ENCODE results near the gene OTOGL.

The OTOGL gene

GRCh38 chr12:80406253-80406652 is 306.9 kb downstream of the OTOGL start:
- Histone ChIP-seq H4K91ac (ENCODE audit: low read length) (no peak overlapping the region), H2BK120ac (ENCODE audit: low read depth, low read length) (no peak overlapping the region), H2BK15ac (ENCODE audit: low read depth, poor library complexity, severe bottlenecking) (no peak overlapping the region), H2AFZ (ENCODE audit: low read depth, low read length) (no peak overlapping the region), H3K4me1 (ENCODE audit: control insufficient read depth, insufficient read depth, low read depth, low read length) (no peaks in the 10 kb centered on the region), H3K4me2 (ENCODE audit: low read length, poor library complexity, severe bottlenecking) (no peak overlapping the region), H4K8ac (ENCODE audit: low read length) (no peak overlapping the region), H3K27ac (ENCODE audit: low read length, poor library complexity, severe bottlenecking) (no peak overlapping the region), H3K4ac (ENCODE audit: low read depth in 1 of 2, low read length in 2 of 2) (no peak overlapping the region), H3K23ac (ENCODE audit: low read length in 2 of 2) (no peak overlapping the region), H2AK5ac (ENCODE audit: low read length, severe bottlenecking) (no peak overlapping the region), H3K36me3 (ENCODE audit: control insufficient read depth in 1 of 2, insufficient read depth in 2 of 2, low read depth in 1 of 2, low read length in 2 of 2) (no peaks in the 10 kb centered on the region), H2BK12ac (ENCODE audit: low read length in 2 of 2) (no peak overlapping the region), H2BK5ac (ENCODE audit: low read depth, low read length, poor library complexity, severe bottlenecking) (no peak overlapping the region), H3K27me3 (ENCODE audit: control insufficient read depth in 1 of 2, insufficient read depth in 1 of 2, low read length in 2 of 2) (no peaks in the 10 kb centered on the region), H3K79me1 (replicated peaks; ENCODE audit: low read length, poor library complexity, severe bottlenecking) (no peaks in the 10 kb centered on the region), H3K14ac (ENCODE audit: low read length in 2 of 2) (no peak overlapping the region), H3K9me3 (ENCODE audit: control insufficient read depth, low read length) (no peaks in the 10 kb centered on the region), H3K18ac (ENCODE audit: low read depth in 1 of 2, low read length in 2 of 2) (no peak overlapping the region), H3K9ac (ENCODE audit: low read length) (no peak overlapping the region), H3K4me3 (ENCODE audit: insufficient read depth in 1 of 2, low read depth in 1 of 2, low read length in 2 of 2) (no peak overlapping the region)
- no peak for DNase-seq

DNA sequence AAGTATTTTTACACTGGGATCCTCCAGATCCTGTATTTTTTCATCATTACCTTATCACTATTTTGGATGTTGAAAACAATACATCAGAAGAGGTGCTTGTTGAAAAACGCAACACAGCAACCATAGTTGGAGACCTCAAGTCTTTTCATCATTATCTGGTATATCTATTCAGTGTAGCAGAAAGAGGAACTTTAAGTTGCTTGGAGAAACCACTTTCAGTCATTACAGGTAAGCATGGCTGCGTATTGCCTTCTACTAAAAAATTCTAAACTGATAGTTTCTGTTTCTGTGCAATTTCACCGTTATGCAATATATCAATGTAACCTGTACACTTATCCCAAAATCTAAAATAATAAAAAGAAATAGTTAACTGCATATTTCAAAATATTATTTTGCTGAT is 312.4 kb downstream of the OTOGL start:
- Histone ChIP-seq H4K8ac (ENCODE audit: low read length) (no peak overlapping the region), H4K91ac (ENCODE audit: low read length) (no peak overlapping the region), H2AFZ (ENCODE audit: low read depth, low read length) (no peak overlapping the region), H3K4me3 (ENCODE audit: insufficient read depth in 1 of 2, low read depth in 1 of 2, low read length in 2 of 2) (no peak overlapping the region), H3K4me1 (ENCODE audit: control insufficient read depth, insufficient read depth, low read depth, low read length) (no peaks in the 10 kb centered on the region), H3K9me3 (ENCODE audit: control insufficient read depth, low read length) (no peaks in the 10 kb centered on the region), H3K18ac (ENCODE audit: low read depth in 1 of 2, low read length in 2 of 2) (no peak overlapping the region), H2AK5ac (ENCODE audit: low read length, severe bottlenecking) (no peak overlapping the region), H3K23ac (ENCODE audit: low read length in 2 of 2) (no peak overlapping the region), H3K27me3 (ENCODE audit: control insufficient read depth in 1 of 2, insufficient read depth in 1 of 2, low read length in 2 of 2) (no peaks in the 10 kb centered on the region), H2BK5ac (ENCODE audit: low read depth, low read length, poor library complexity, severe bottlenecking) (no peak overlapping the region), H3K79me1 (replicated peaks; ENCODE audit: low read length, poor library complexity, severe bottlenecking) (no peaks in the 10 kb centered on the region), H3K36me3 (ENCODE audit: control insufficient read depth in 1 of 2, insufficient read depth in 2 of 2, low read depth in 1 of 2, low read length in 2 of 2) (no peaks in the 10 kb centered on the region), H3K4me2 (ENCODE audit: low read length, poor library complexity, severe bottlenecking) (no peak overlapping the region), H2BK15ac (ENCODE audit: low read depth, poor library complexity, severe bottlenecking) (no peak overlapping the region), H3K27ac (ENCODE audit: low read length, poor library complexity, severe bottlenecking) (no peak overlapping the region), H3K9ac (ENCODE audit: low read length) (no peak overlapping the region), H3K14ac (ENCODE audit: low read length in 2 of 2) (no peak overlapping the region), H3K4ac (ENCODE audit: low read depth in 1 of 2, low read length in 2 of 2) (no peak overlapping the region), H2BK12ac (ENCODE audit: low read length in 2 of 2) (no peak overlapping the region), H2BK120ac (ENCODE audit: low read depth, low read length) (no peak overlapping the region)
- DNase-seq, result no peak
- WGBS, result 67% methylated on average over 1 of the region's 3 CpGs

GRCh38 chr12:80412343-80412953 is 313.1 kb downstream of the OTOGL start:
- DNase-seq, result peak; percentile 55
- Histone ChIP-seq H4K8ac (ENCODE audit: low read length) (no peak overlapping the region), H4K91ac (ENCODE audit: low read length) (no peak overlapping the region), H2BK15ac (ENCODE audit: low read depth, poor library complexity, severe bottlenecking) (no peak overlapping the region), H3K9me3 (ENCODE audit: control insufficient read depth, low read length) (no peaks in the 10 kb centered on the region), H2BK120ac (ENCODE audit: low read depth, low read length) (no peak overlapping the region), H2AK5ac (ENCODE audit: low read length, severe bottlenecking) (no peak overlapping the region), H3K9ac (ENCODE audit: low read length) (no peak overlapping the region), H3K4me2 (ENCODE audit: low read length, poor library complexity, severe bottlenecking) (no peak overlapping the region), H3K23ac (ENCODE audit: low read length in 2 of 2) (no peak overlapping the region), H3K18ac (ENCODE audit: low read depth in 1 of 2, low read length in 2 of 2) (no peak overlapping the region), H3K79me1 (replicated peaks; ENCODE audit: low read length, poor library complexity, severe bottlenecking) (no peaks in the 10 kb centered on the region), H3K36me3 (ENCODE audit: control insufficient read depth in 1 of 2, insufficient read depth in 2 of 2, low read depth in 1 of 2, low read length in 2 of 2) (no peaks in the 10 kb centered on the region), H3K27ac (ENCODE audit: low read length, poor library complexity, severe bottlenecking) (no peak overlapping the region), H3K27me3 (ENCODE audit: control insufficient read depth in 1 of 2, insufficient read depth in 1 of 2, low read length in 2 of 2) (no peaks in the 10 kb centered on the region), H2BK5ac (ENCODE audit: low read depth, low read length, poor library complexity, severe bottlenecking) (no peak overlapping the region), H2AFZ (ENCODE audit: low read depth, low read length) (no peak overlapping the region), H2BK12ac (ENCODE audit: low read length in 2 of 2) (no peak overlapping the region), H3K4me3 (ENCODE audit: insufficient read depth in 1 of 2, low read depth in 1 of 2, low read length in 2 of 2) (no peak overlapping the region), H3K4me1 (ENCODE audit: control insufficient read depth, insufficient read depth, low read depth, low read length) (no peaks in the 10 kb centered on the region), H3K14ac (ENCODE audit: low read length in 2 of 2) (no peak overlapping the region), H3K4ac (ENCODE audit: low read depth in 1 of 2, low read length in 2 of 2) (no peak overlapping the region)
- 17% methylated on average over 1 of the region's 3 CpGs for WGBS

DNA sequence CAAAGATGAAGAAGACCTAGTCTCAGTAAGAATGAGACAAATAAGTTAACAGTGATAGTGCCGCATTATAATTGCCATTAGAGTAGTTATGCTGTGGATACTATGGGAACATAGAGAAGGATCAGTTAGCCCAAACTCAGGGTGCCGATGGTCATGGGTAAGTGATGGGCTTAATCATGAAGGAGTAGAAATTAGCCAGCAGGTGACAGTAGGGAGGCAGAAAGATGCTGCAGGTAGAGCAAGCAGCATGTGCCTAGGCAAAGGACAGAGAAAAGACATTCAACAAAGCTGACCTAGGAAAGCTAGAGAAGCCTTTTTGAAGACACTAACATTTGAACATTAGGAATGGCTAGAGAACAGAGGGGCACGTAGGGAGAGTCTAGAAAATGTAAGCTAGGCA is 314.1 kb downstream of the OTOGL start:
- no peaks in the 10 kb centered on the region for H3K36me3 ChIP-seq (ENCODE audit: control insufficient read depth in 1 of 2, insufficient read depth in 2 of 2, low read depth in 1 of 2, low read length in 2 of 2)
- H3K79me1 ChIP-seq (replicated peaks; ENCODE audit: low read length, poor library complexity, severe bottlenecking), result no peaks in the 10 kb centered on the region
- H2BK120ac ChIP-seq (ENCODE audit: low read depth, low read length), result no peak overlapping the region
- 95% methylated on average over 2 of the region's 3 CpGs for WGBS
- H4K91ac ChIP-seq (ENCODE audit: low read length), result no peak overlapping the region
- H3K23ac ChIP-seq (ENCODE audit: low read length in 2 of 2), result no peak overlapping the region
- DNase-seq, result no peak
- H4K8ac ChIP-seq (ENCODE audit: low read length), result no peak overlapping the region
- no peak overlapping the region for H3K9ac ChIP-seq (ENCODE audit: low read length)
- no peak overlapping the region for H2AFZ ChIP-seq (ENCODE audit: low read depth, low read length)
- H3K4me1 ChIP-seq (ENCODE audit: control insufficient read depth, insufficient read depth, low read depth, low read length), result no peaks in the 10 kb centered on the region
- H3K18ac ChIP-seq (ENCODE audit: low read depth in 1 of 2, low read length in 2 of 2), result peak overlapping the region in 1 of 2 experiments; percentile 54
- H3K9me3 ChIP-seq (ENCODE audit: control insufficient read depth, low read length), result no peaks in the 10 kb centered on the region
- no peak overlapping the region for H3K4ac ChIP-seq (ENCODE audit: low read depth in 1 of 2, low read length in 2 of 2)
- no peak overlapping the region for H3K4me2 ChIP-seq (ENCODE audit: low read length, poor library complexity, severe bottlenecking)
- H3K27ac ChIP-seq (ENCODE audit: low read length, poor library complexity, severe bottlenecking), result no peak overlapping the region
- H2BK5ac ChIP-seq (ENCODE audit: low read depth, low read length, poor library complexity, severe bottlenecking), result no peak overlapping the region
- H2AK5ac ChIP-seq (ENCODE audit: low read length, severe bottlenecking), result no peak overlapping the region
- H3K4me3 ChIP-seq (ENCODE audit: insufficient read depth in 1 of 2, low read depth in 1 of 2, low read length in 2 of 2), result no peak overlapping the region
- H3K27me3 ChIP-seq (ENCODE audit: control insufficient read depth in 1 of 2, insufficient read depth in 1 of 2, low read length in 2 of 2), result no peaks in the 10 kb centered on the region
- no peak overlapping the region for H3K14ac ChIP-seq (ENCODE audit: low read length in 2 of 2)
- H2BK15ac ChIP-seq (ENCODE audit: low read depth, poor library complexity, severe bottlenecking), result no peak overlapping the region
- H2BK12ac ChIP-seq (ENCODE audit: low read length in 2 of 2), result no peak overlapping the region
